CD4-positive, alpha-beta T cell treated with Interferon gamma for 1 hour (primary cell): ENCODE results near the gene CAMSAP1.

Source experiments
- DNase-seq: peaks from one replicate; pipeline ENCODE4 v3.0.0-alpha.2; 2020

The CAMSAP1 gene

DNA sequence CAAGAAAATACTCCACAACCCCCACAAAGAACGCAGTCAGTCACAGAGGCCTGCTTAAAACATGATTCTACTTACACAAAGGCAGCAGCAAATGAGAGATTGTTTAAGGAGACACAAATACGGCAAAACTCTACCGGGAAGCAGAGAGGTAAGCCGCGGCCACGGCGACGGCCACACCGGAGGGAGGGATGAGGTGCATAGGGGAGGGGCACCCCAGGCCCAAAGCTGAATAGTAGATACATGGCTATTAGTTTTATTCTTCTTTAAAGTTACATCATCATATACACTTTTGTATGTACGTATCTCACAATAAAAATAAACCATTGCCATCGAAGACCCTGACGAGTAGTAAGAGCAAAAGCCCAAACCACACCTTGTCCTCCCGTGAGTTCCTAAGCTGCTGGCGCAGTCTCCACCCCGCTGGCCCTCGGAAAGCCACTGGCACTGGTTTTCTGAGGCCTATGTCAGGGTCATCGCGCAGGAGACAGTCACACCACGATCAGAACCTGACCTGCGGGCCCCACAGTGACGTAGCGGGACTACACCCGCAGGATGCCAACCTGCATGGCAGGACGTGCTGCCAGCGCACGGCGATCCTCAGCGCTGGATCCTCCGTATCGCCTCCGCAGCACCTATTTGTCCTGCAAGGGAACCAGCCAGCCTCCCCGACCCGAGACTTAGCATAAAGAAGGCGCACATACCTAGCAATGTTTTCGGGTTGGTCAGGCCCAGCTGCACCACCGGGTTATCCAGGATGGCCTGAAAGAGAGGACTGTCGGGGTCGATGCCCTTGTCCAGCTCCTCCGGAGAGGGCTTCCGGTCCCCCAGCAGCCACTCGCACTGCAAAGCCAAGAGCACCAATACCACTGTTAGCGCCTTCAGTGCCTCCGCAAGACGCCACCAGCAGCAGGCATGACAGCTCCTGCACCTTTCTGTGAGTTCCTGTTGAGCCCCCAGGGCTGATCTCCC lies 30.5 kb upstream of the CAMSAP1 start:
- DNase-seq, result no peak

DNA sequence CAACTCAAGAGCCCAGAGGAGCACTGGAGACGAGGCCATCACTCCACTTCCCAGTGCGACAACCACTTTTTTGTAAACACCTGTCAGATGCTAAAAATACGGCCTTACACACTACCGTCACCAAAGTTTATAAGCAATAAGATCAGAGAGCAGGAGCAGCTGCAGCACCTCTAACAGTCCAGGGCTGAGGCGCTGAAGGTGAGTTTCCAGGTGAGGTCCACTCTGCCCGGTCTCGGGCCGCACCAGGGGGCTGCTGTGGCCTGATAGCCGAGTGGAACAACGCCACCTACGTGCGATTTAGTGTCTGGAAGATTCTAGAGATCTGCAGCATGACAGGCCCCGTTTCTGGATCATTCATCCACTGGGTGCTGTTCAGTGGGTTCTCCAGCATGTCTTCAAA lies 25.8 kb upstream of the CAMSAP1 start:
- DNase-seq, result no peak

DNA sequence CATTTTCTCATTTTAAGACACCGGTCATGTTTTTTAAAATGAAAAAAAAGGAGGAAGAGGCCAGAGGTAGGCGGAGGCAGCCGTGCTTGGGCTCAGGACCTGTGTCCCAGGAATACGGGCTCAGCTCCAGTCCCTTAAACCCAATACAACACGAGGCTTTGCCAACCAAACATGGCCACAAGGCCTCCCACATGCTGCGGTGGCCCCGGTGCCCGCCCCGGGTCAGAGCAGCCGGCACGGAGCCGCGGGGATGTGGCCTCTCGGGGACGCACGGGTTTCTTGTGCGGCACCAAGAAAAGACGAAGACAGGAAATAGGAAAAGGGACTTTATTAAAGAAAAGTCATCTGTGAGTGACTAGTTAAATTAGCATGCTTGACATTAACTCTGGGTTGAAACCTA lies 25.3 kb upstream of the CAMSAP1 start:
- no peak for DNase-seq

DNA sequence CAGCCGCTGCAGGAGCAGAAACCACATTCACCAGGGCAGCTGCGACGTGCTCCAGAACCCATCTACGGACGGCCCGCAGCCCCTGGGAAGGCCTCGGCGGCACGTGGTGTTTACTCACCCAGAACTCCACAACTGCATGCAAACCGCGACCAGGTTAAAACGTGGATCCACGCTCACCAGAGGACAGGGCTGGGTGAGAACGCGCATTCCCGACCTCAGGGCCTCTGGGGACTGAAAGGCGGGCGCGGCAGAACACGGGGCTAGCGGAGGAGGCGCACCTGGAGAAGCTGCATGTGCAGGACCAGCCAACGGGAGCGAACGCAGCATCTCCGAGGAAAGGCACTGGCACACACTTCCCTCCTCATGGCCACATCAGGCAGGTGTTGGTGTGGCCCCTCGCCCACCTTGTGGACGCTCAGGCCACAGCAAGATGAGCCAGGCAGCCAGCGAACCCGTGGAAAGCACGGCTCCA lies 24.0 kb upstream of the CAMSAP1 start:
- DNase-seq, result no peak

DNA sequence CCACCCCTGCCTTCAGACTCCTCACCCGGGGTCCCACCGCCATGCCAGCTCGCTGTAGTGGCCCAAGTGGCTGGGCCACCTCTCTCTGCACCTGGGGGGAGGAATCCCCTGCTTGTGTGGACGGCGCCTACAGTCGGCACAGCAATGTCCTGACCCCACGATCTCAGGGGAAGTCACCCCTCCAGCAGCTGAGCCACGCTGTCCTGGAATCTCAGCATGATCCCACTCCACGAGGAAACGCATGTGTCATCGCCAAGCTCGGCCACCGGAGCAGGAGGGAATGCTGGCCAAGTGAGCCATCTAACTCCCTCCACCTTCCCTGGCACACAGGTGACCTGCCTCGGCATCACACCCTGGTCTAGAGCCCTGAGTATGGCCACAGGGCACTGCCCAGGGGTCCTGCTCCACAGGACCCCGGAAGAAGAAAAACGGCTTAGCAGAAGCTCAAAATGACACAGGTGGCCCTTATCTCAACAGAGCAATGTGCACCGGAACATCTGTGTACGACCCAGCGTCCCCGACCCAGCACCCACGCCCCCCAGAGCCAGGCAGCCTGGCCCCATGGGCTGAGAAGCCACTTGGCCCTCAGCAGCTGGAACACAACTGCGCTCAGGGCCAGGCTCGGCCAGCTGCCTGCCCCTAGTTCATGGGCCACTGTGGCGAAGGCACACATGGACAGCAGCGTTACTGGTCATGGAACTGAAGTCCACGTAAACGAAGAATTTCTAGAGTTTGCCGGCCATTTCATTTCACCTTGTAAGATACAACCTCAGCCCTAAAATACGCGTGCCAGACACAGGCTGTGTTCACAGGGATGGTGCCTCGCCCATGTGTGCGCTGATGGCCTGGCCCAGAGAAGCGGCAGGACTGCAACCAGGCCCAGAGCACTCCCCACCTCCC lies 23.4 kb upstream of the CAMSAP1 start:
- DNase-seq, result no peak

DNA sequence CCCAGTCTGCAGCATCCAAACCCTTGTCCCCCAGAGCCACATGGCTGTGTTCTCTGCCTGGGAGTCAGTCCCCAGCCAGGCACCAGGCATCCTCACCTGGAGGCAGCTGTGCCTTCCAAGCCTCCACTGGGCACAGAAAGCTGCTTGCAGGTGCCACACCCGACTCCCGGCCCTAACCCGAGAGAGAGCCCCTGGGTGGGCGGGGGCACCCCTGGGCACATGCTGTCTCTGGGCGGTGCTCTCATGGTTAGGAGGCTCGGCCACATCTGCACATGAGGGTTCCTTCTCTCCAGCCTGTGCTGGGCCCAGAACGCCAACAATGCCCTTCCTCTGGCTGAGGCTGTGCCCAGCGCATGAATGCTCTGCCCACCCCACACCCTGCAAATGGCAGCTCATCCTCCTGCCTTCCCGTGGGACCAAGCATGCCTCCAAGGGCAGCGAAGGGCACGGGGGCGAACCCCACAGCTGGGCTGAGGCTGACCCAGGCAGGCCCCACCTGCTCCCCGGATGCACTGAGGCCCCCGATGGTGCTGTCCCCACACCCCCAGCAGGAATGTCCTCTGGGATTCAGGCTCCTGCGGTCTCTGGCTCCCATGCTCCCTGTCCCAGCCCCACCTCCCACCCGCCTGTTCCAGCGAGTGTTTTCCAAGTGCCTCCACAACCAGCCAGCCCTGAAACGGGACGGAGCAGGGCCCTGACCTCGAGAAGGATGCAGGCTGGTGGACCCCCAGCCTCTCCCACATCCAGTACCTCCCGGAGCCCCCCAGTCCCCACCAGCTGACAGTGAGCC lies 22.5 kb upstream of the CAMSAP1 start:
- no peak for DNase-seq

DNA sequence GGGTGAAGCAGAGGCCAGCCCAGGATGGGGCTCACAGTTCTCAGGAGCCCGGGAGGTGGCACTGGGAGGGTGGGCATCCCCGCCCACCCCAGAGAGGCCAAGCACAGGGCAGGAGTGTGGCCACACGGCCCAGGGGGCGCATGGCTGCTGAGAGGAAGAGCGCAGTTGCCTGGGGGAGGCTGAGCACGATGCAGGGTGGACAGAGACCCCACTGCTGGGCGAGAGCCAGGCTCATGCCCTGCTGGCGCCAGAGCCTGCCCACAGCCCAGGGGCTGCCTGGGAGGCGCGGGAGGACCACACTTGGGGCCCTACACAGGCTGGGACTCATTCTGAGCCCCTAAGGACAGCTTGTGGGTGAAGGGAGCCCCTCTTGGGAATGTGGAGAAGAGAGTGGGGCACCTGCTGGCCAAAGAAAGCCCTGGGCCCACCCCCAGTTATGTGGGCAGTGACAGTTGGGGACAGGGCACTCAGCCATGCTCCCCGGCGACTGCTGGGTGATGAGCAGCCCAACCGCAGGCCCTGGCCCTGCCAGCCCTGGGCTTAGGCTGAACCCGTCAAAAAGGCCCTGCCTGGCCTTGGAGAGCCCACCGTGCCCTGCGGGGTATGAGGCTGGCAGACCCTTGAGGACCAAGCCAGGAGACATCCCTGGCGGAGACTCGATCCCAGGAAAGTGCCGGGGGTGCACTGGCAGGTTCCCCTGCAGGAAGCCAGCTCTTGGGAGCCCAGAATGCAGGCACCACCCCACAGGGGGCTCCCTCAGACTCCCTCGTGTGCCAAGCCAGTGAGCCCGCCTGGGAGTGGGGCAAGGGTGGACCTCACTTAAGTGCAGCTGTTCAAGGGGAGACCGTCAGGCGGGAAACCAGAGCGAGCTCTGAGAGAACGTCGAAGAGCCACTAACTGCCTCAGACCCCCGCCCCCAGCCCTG lies 21.6 kb upstream of the CAMSAP1 start:
- DNase-seq, result no peak

DNA sequence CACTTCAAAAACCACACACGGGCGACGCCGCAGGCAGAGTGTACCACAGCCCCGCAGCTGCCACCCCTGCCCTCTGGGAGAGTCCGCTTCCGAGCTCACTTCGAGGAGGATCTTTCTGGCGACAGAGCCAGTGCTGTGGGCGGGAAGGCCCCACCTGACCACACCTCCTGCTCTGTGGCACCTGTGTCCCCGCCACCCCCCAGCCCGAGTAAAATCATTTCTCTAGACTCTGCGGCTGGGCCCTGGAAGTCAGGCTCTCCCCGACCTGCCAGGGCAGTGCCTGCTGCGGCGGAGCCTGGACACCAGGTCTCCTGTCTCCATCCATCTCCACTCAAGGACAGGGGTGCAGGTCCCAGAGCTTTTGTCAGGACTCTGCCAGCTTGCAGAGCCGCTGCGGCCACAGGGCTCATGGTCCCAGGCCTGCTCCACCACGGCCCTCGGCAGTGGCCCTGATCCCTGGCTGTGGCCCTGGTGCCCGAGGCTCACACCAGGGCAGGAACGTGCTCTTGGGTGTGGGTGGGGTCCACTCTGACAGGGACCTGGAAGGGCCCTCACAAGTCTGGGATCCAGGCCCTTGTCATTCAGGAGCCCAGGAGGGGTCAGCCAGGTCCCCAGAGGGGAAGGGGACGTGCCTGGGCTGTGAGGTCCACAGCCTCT lies 20.9 kb upstream of the CAMSAP1 start:
- no peak for DNase-seq

DNA sequence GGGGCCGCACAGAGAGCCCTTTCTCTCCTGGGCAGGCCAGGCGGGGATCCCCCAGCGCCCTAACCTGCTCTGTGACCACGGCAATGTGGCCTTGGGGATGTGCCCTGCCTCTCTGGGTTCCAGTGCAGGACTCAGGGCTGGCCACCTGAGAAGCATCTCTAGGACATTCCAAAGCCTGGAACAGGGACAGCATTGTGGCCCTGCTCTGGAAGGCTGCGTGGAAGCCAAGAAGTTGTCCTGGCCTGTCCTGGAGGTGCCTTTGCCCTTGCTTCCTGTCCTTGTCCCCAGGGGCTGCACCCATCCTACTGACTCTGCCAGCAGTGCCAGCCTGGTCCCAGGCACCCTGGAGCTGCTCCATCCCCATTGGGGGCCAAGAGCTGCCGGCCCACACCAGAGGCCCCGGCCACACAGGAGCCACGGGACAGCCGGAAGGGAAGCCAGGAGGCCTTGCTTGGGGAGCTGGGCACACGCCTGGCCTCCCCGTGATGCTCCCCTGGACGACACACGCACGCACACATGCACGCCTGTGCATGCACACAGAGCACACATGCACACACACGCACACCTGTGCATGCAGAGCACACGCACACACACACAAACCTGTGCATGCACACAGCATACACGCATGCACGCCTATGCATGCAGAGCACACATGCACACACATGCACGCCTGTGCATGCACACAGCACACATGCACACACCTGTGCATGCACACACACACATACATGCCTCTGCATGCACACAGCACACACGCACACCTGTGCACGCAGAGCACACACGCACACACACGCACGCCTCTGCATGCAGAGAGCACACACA lies 20.1 kb upstream of the CAMSAP1 start:
- DNase-seq, result no peak

DNA sequence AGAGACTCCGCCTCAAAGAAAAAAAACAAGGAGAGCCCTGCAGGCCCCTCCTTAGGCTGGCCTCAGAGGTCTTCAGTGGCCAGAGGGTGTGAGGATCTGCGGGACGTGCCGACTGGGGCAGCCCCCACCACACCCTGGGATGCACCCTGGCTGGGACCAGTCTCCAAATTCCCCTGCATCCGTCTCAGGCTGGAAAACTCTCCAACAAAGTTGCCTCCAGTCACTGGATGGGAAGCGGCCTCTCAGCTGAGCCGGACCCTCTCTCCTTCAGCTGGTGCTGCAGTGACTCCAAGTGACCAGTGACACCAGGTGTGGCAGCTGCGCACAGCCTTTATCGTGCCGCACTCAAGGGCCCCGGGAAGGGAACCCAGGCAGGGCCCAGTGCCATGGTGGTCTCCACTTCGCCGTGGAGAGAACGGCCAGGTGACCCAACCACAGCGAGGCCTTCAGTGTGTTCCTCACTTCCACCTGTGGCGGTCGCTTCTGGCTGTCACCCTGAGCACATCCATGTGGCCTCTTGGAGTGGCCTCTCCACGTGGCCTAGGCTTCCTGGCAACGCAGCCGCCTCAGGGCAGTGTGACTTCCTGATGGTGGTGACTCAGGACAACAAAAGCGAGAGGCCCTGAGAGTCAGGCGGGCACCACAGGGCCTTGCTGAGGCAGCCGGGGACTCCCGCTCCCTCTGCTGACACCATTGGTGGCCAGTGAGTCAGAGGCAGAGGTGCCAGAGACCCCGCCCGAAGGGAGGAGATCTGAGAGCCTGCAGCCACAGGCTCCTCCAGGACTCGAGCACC lies 19.3 kb upstream of the CAMSAP1 start:
- DNase-seq, result peak; percentile 80

DNA sequence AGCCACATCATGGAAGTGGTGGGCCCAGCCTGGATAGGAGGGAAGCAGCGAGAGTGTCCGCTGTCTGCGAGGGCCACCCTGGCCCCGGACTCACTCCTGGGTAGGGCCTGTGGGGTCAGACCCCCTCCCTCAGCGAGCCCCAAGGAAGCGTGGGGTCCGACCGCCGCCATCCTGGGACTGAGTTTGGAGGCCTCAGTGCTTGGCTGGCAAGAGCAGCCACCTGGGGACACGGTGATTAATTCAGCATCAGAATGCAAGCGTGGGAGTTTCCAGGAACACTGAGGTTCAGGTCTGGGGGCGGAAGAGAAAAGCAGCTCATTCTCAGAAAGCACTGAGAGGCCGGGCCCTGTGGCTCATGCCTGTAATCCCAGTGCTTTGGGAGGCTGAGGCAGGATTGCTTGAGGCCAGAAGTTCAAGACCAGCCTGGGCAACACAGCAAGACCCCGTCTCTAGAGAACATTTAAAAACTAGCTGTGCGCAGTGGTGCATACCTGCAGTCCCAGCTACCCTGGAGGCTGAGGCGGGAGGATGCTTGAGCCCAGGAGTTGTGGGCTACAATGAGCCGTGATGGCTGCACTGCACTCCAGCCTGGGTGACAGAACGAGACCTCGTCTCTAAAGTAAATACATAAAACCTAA lies 18.3 kb upstream of the CAMSAP1 start:
- no peak for DNase-seq

DNA sequence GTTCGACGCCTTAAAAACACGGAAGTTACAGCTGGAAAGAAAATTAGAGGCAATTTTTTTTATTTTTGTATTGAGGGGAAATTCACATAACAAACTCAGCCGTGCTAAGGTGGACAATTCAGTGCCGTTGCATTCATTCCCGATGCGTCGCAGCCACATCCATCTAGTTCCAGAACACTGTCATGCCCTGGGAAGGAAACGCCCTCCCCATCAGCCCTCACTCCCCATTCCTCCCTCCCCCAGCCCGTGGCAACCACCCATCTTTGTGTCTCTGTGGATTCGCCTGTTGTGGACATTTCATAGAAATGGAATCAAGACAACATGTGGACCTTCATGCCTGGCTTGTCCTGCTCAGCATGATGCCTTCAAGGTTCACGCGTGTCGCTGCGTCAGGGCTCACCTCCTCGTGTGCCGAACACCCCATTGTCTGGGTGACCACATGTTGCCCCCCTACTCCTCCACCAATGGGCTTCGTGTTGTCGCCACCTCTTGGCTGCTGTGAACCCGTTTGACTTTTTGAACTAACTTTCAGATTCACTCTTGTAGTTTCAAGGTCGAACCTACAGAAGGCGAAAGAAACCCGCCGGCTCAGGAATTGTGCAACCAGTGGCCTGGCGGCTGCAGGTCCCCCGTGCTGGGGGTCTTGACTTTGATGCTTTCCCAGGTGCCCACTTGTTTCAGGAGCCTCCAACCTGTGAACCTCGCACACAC lies 17.4 kb upstream of the CAMSAP1 start:
- no peak for DNase-seq

DNA sequence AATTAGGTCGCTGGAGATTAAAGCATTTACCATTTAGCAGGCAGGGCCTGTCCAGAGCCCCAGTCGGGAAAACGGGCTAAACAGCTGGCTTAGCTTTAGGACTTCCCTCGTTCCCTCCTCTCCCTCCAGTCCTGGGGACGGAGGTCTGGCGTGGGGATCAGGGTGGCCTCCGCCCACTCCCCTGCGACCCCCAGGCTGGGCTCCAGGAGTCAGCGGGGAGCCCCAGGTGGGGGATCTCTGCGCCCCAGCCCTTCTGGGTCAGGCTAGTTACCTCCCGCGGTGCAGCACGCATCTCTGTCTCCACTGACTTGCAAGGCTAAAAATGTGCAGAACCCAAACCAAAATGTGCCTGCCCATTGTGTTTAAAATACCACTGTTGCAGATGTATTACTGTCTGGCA lies 16.2 kb upstream of the CAMSAP1 start:
- DNase-seq, result no peak

DNA sequence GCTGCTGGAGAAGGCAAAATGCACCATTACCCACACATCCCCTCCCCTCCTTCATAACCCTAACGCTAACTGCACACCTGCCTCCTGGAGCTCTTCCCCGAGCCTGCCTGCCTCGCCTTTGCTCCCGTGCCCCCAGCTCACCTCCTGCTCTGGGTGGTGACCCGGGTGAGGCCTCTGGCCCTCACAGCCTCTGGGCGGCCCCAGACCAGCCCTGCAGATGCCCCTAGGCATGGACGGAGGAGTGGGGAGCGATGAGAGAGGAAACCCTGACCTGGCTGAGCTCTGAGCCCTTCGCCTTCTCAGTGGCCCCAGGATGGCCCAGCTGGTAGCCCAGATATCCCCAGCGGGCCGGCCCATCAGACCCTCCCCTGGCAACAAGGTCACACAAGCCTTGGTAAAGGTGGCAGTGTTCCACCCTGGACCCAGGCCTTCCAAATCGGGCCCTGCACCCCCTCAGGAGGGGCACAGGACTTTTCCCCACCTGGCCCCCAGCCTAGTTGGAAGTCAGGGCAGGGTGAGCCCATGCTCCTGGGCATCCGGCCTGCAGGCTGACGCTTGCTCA lies 14.5 kb upstream of the CAMSAP1 start:
- DNase-seq, result no peak

DNA sequence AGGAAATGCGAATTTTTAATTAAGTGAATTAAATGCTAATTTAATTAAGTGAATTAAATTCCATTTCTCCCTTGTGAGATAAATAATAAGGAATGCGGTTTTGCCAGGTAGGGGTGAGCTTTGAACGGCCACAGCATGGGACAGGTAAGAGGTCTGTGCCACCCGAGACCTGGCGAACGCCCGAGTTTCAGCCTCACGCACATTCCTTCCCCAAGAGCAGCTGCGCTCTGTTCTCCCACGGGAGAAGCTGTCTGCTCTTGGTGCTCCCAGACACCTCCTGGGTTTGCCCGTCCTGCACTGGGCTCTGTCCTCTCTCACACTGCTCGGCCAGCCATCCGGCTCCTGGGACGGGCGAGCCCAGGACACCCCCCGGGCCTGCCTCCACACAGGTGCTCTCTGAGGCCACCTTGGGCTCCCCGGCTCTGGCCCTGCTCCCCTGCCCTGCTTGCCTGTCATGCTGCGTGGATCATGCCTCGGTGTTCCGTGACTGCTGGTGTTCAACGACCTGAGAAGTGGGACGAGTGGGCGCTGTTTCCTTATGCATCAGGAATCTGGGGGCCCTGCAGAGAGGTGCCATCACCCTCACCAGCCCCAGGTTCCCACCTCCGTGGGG lies 13.7 kb upstream of the CAMSAP1 start:
- no peak for DNase-seq

DNA sequence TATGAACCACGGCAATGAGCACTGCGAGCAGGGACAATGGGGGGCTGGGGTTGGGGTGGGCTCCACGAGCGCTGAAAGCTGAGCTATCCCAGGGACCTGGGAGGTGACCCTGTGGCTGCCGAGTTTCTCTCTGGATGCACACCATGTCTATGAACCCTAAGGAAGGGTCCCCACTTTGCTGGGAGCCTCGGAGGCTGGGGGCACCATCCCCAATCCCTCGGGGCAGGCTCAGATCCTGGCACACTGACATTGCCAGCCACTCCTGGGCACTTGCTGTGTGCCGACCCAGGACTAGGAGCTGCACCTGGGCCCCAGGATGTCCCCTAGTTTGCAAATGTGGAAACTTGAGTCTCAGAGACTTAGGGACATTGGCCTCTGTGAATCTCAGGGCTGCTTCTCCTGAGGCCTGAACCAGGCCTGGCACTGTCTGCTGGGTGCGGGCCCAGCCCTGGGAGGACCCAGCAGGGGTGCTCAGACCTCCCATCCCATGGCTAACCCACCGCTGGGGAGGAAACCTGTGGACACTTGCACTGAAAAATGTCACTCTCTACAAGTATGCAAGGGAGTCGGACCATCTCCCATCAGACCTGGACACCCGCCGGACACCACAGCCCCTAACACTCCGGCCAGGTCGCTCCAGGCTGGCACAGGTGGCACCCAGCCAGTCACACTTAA lies 13.0 kb upstream of the CAMSAP1 start:
- no peak for DNase-seq
